CD4-positive, alpha-beta T cell treated with Interleukin-15 for 1 hour (primary cell): ENCODE measurements around the gene NME7.

Experiments
- DNase-seq: peaks from one replicate; pipeline ENCODE4 v3.0.0-alpha.2; 2020

The NME7 gene

DNA sequence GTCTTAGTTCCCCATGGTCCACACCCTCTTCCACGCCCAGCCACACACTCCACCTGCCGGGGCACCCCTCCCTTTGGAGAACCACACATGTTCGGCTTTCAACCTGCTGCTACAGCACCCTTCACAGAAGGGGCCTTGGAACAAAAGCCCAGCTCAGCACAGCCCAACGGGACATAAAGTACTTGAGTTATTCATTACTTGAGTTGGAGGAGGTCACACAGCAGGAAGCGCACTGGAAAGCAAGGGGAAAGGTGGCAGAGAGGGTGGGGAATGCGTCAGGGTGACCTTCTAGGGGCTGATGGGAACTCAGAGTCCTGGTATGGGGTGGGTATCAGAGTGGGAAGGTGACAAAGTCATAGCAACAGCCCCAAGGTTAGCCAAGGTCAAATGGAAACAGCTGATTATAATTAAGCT, 264.1 kb downstream of the NME7 start:
- DNase-seq, result no peak

DNA sequence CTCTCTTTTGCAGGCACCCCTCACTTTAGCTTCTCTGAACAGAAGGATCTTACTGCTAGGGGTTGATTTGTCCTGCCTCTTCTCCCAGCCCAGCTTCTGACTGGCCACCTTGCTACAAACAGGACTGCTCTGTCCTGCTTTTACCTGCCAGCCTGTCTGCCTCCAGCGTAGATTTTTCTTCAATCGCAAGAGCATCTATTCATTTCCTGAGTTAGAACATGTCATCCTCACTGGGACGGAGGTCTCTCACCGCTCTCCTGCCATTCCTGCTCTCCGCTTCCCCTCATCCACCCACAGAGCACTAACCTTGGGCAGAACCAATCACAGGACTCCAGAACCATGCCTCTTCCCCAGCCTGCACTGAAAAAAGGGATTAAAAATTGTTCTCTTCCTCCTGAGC, 264.6 kb downstream of the NME7 start:
- DNase-seq, result no peak

DNA sequence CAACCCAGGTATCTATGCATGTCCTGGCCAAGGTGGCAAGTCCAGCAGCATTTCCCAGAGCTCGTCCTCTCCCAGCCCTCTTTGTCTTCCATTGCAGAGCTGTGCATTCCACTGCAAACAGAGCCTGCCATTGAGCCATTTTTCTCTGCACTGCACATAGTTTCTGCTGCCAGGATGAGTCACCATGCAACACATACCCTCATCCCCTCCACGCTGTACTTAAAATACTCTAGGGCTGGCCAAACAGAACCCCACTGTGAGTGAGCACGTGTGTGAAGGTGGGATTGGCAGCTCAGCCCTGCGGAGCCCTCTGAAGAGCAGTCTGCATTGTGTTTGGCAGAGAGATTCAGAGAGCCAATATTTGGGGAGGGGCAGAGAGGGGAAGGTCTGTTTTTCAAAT, 265.0 kb downstream of the NME7 start:
- no peak for DNase-seq

DNA sequence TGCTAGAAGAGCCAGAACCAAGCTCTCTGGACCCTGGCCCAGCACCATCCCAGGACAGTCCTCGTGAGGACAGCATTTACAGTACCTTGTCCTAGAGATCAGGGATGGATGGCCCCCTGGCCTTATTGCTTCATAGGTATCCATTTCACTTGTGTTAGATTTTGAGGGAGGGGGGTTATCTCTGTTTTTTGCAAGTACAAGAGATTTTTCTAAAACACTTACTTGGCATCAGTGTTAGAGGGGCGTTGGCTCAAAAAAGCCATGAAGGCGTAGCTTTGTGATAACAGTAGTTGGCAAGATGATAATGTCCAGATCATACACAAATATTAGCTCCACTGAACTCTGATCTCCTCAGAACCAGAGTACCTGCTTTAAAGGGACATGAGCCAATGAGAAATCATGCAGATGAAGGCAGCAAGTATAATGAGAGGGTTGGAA, 266.9 kb downstream of the NME7 start:
- DNase-seq, result no peak

DNA sequence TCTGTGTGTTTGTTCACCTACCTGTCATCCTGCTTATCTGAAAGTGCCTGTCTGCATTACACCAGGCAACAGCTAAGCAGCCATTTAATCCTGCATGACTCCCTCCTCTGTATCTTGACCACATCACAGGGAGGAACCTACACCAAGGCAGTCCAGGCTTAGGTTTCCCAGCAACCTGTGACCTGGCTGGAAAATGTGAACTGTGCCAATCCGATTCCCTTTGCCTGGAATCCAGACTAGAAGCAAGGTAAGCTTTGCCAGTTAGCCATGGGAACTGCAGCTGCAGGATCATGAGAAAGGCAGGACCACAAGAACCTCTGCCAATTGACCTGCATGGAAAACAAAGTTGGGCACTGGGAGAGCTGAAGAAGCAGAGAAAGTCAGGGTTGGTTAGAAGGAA, 267.4 kb downstream of the NME7 start:
- no peak for DNase-seq

DNA sequence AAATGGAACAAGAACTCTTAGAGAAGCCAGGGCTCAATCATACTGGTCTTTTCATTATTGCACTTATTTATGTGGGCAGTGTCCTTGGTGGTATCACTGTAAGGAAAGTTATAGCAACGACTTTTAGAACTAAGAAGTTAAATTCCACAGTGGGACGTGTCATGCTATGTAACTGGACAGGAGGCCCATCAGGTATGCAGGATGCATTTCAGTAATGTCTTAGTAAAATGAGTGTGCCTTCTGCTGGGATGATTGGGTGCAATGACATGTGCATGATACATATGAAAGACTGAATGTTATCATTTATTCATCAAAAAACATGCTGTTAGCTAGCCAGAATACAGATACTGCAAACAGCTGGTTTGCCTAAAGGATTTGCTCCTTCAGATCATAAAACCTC, 268.0 kb downstream of the NME7 start:
- no peak for DNase-seq

DNA sequence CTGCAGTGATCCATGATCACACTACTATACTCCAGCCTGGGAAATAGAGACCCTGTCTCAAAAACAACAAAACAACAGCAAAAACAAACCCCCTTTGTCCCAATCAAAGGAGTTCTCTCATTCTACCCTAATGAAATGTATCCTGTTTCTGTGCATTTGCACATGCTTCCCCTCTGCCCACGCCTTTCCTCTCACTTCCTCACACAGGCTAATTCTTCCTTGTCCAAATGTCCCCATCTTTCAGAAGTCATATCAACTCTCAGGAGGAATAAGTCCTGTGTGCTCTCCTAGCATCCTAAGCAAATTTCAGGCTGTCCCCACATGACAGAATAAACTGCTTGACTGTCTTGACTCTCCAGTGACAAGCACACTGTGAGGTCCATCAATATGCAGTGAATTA, 269.2 kb downstream of the NME7 start:
- no peak for DNase-seq

DNA sequence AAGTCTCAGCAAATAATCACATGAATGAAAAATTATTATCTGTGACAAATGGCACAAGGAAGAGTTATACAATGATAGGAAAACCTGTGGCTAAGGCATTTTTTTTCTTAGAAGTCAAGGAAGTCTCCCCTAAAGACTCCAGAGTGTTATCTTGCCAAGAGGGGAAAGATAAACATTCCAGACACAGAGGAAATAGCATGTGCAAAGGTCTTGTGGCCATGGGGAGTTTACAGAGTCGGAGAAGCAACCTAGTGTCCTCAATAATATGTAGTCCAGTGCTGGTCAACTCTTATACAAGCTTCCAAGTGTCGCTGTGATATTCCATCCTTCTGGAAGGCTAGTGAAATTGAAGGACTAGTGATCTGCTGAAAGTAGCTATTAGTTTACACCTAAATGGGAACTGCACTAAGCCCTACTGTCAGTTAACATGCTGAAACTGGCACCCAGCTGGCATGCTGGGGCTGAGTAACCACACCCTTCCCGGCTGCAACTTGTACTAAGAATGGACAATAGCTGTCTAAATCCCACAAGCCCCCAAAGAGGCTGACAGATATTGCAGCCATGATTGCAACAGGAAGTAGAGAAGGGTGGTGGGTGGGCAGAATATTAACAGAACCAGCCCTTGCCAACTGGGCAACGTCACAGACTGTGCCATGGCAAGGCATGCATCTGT, 272.6 kb downstream of the NME7 start:
- no peak for DNase-seq

DNA sequence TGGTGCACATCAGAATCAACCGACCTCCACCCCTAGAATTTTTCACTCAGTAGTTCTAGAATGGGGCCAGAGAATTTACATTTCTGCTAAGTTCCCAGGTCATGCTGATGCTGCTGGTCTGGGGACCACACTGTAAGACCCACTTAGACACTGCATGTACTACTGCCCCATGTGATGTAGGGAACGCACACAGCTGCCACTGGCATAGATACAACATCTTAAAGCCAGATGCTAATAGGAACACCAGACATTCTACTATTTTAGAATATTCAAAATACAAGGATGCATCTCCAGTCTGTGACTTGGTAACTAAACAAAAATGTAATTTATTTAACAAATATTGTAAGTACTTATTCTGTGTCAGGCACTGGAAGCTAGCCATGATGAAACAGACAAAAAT, 275.2 kb downstream of the NME7 start:
- no peak for DNase-seq

DNA sequence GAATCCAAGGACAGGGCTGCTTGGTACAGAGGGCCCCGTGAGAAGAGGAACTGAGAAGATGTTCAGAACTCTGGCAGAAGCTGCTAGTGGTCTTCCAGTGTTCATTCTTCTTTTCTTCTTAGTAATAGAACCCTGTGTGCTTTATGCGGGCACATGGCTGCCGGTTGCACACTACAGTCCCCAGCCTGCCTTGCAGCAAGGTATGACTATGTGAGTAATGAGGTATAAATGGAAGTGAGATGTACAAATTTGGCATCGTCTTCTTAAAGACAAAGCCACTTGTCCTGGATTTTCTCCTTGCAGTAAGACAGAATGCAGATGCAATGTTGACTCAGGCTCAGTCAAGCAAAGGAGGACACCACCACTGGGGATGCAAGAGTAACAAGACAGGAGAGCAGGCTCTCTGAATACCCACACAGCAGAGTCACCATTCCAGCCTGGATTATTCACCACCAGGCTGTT, 276.1 kb downstream of the NME7 start:
- no peak for DNase-seq

DNA sequence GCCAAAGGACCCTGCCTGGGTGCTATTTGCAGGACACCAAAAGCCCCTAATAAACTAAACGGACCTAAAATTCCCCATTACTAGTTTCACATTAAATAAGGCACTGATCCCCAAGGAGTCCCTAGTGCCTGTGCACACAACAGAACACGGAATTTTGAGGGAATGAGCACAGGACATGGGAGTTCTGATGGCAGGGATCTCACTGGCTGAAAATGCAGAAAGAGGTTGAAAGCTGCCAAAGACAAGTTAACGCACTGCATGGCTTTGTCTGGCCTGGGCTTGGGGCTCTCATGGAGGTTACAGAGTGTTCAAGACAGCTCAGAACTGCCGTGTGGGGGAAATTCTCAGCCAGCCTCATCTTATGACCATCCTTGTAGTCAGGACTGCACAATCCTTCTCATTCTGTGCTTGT, 276.7 kb downstream of the NME7 start:
- no peak for DNase-seq

DNA sequence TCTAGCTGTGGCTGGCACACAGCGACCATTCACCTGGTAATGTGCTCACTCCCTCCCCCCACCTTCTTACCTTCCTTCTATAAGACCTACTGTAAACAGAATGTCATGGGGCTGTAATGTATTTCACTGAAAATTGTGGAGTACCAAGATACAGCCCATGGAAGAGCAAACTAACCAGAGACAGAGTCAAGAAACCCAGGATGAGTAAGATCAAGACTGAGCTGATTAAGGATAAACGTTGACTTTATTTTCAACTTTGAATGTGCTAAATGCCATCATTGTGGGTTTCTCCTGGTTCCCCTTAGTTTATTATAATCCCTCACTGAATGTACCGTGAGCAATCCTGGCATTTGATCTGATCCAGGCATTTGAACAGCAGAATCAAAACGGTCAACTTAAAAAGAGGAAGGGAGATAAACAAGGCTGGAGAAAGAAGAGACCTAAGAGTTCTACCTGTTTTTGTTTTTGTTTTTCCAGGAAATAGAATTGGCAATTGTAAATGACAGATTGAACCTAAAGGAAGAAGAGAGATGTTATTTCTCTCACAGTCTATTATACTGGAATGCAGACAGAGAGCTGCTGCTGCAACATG, 277.2 kb downstream of the NME7 start:
- no peak for DNase-seq

DNA sequence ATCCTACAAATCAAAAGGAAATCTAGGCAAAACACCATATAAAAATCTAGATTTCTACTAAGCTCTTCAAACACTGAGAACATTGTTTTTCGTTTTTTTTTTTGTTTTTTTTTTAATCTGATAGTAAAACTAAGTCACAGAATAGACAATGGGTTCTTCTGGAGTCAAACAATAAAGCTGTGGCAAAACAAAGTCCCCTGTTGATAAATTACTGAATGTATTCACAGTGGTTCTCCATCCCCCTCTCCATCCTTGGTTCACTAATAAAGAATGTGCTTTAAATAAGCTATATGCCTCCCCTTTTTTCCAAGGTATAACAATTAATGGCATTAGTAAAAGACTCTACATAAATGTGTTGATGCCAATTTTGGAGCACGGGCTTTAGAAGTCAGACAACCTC, 277.8 kb downstream of the NME7 start:
- DNase-seq, result no peak

DNA sequence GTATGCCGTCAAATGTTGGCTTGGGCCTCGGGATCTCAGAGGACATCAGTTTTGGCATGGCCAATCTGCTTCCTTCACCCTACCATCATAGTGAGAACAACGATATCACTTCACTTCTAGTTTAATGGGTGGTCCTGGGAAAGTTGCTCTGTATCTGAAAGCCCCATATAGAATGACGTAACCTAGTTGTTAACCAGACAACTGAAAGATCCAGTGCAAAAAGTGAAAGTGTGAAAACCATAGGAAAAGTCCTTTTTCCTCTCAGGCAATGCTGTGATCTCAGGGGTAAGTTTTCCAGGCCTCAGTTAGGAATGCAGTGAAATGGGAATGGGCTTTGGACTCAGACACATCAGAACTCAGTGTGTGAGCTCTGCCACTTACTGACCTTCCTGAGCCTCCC, 279.7 kb downstream of the NME7 start:
- DNase-seq, result no peak

DNA sequence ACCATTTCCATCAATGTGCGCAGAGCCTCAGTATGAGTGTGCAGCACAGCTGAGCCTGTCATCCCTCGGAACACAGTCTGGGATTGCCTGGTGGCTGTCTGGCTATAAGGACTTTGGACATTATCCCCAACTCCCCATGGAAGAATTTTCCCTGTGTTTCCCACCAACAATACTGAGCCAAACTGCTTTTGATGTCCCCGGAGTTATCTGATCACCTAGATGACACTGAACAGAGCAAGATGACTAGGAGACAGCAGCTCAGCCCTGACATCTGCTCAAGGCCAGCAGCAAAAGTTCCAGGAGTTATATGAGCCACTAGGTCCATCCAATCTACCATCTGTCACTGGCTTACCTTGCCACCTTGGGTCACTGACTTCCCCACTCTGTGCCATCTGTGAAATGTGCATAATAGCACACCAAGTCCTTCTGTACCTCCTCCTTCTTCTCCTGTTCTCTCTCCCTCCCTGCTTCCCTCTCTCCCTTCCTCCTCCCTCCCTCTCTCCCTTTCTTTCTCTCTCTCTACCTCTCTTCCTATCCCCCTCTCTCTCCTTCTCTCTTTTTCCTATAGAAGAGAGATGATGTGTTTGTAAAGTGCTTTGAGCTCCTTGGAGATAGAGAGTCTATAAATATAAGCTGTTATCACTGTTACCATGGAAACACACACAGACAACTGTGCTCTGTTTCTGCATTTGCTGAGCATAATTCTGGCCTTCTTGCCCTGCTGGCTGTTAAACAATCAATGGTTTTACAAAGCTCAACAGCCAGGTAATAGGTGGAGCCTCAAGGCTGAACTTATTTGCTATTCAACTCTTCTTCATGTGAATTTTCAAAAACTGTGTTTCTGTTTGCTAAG, 280.8 kb downstream of the NME7 start:
- no peak for DNase-seq

DNA sequence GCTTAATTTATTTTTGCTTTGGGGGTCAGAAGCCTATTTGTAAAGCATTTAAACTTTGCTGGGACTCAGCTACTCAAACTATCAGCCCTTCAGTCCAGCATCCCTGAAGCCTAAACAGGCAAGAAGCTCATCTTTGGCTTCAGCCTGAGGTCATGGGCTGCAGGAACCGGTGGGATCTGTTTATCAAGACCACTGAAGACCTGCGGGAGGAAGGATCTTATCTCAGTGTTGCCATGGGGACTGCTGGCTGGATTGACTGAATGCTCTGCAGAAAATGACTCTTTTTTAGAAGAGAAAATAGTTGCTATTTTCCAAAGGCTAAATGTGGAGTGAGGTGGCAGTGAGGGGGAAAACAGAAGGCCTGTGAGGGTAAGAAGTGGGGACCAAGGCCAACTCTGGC, 281.7 kb downstream of the NME7 start:
- no peak for DNase-seq
